ENCODE measurements around the gene HNRNPL.

DNA sequence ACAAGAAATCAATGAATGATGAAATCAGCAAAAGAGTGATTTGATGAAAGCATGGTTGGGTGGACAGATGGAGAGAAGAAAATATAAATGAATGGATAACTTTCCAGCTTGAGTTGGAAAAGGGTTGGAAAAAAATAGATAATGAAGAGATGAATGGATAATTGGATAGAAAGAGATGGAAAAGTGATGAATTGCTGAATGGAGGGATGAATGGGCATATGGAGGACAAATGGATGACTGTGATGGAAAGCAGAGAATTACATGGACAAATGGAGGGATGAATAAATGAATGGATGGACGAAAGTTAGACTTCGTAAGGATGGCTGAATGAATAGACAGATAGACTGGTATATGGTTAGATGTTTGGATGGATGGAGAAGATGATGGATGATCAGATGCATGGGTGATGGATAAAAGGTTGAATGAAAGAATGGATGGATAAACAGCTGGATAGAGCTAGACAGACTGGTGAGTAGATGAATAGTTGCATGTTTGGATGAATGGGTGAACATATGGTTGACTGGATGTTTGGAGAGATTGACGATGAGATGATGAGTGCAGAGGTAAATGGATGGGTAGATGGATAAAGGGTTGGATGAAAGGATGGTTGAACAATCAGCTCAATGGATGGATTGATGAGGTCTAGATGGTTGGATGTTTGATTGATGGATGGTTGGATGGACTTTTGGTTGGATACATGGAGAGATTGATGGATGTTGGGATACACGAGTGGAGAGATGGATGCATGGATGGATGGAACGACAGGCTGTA lies 49.0 kb downstream of the HNRNPL start:
- TF ChIP-seq POLR2A (IDR thresholded peaks at IDR 0.05; ENCODE audit: low read depth, low read length) (no peak), SPI1 (IDR thresholded peaks at IDR 0.05; ENCODE audit: low read depth, low read length) (no peak), POLR2AphosphoS5 (IDR thresholded peaks at IDR 0.05; ENCODE audit: low read depth, low read length) (no peak), PAX5 (IDR thresholded peaks at IDR 0.05; ENCODE audit: insufficient read depth, low read length, severe bottlenecking) (no peak), TAF1 (IDR thresholded peaks at IDR 0.05; ENCODE audit: low read depth, low read length) (no peak), POU2F2 (IDR thresholded peaks at IDR 0.05; ENCODE audit: low read depth, low read length) (no peak)

All from GM12891 (cell line).